ENCODE results near the gene CASP10.

DNA sequence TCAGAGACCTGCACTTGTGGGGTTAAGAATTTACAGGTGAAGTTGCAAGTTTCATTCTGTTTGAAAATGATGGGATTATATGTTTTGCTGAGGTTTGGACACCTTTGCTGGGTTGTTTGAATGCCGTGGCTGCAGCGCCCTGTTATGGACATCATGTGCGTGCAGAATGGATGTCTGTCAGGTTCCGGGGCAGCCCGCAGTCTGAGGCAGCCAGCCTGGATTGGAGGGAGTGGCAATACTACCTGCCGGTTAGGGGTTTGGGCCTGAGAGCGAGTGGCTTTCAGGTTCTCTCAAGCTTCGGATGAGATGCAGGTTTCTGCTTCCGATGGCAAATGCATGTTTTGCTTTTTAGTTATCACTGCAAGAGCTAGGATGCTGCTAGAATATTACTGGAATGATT lies 78.5 kb downstream of the CASP10 start:
- TF ChIP-seq CTCF (IDR thresholded peaks at IDR 0.05) (no peak), POLR2A (IDR thresholded peaks at IDR 0.05) (no peak)
